ENCODE data around the gene PDLIM1.

PDLIM1 gene

GRCh38 chr10:95250856-95251255 is 39.9 kb downstream of the PDLIM1 start (continued):
- TF ChIP-seq TSHZ2 (CRISPR knock-in tag; IDR thresholded peaks at IDR 0.05) = no peak
- TF ChIP-seq ZNF70 (CRISPR knock-in tag; IDR thresholded peaks at IDR 0.05) = no peak
- no peak for TF ChIP-seq ARNTL (CRISPR knock-in tag; IDR thresholded peaks at IDR 0.05; ENCODE audit: borderline replicate concordance, low read depth)
- TF ChIP-seq ZFP30 (CRISPR knock-in tag; IDR thresholded peaks at IDR 0.05) = no peak
- TF ChIP-seq ZFP3 (CRISPR knock-in tag; IDR thresholded peaks at IDR 0.05) = no peak
- TF ChIP-seq GLIS3 (CRISPR knock-in tag; IDR thresholded peaks at IDR 0.05) = no peak
- TF ChIP-seq ISL1 (CRISPR knock-in tag; IDR thresholded peaks at IDR 0.05) = no peak
- no peak for TF ChIP-seq ZNF565 (CRISPR knock-in tag; conservative IDR thresholded peaks at IDR 0.05; ENCODE audit: low read depth)

- no peak for ATAC-seq
- TF ChIP-seq ZNF565 (CRISPR knock-in tag; conservative IDR thresholded peaks at IDR 0.05; ENCODE audit: low read depth) (no peak), RARB (CRISPR knock-in tag; IDR thresholded peaks at IDR 0.05) (no peak), CSRNP3 (CRISPR knock-in tag; IDR thresholded peaks at IDR 0.05) (no peak), PATZ1 (CRISPR knock-in tag; IDR thresholded peaks at IDR 0.05; ENCODE audit: borderline replicate concordance) (no peak)
Observed at GRCh38 chr10:95249467-95249866, 41.3 kb downstream of the PDLIM1 start.

- no peak for ATAC-seq
- TF ChIP-seq CSDC2 (CRISPR knock-in tag; IDR thresholded peaks at IDR 0.05) = no peak
- no peak for TF ChIP-seq GLIS3 (CRISPR knock-in tag; IDR thresholded peaks at IDR 0.05)
- no peak for TF ChIP-seq CREB5 (CRISPR knock-in tag; IDR thresholded peaks at IDR 0.05; ENCODE audit: low read depth)
- no peak for TF ChIP-seq POU6F1 (CRISPR knock-in tag; IDR thresholded peaks at IDR 0.05; ENCODE audit: borderline replicate concordance, low read depth)
- TF ChIP-seq CSRNP3 (CRISPR knock-in tag; IDR thresholded peaks at IDR 0.05) = no peak
- TF ChIP-seq ZFP30 (CRISPR knock-in tag; IDR thresholded peaks at IDR 0.05) = no peak
- TF ChIP-seq OSR1 (CRISPR knock-in tag; IDR thresholded peaks at IDR 0.05) = no peak
- TF ChIP-seq ZNF565 (CRISPR knock-in tag; conservative IDR thresholded peaks at IDR 0.05; ENCODE audit: low read depth) = no peak
- no peak for TF ChIP-seq ZNF70 (CRISPR knock-in tag; IDR thresholded peaks at IDR 0.05)
- TF ChIP-seq ZFP3 (CRISPR knock-in tag; IDR thresholded peaks at IDR 0.05) = no peak
- TF ChIP-seq RARB (CRISPR knock-in tag; IDR thresholded peaks at IDR 0.05) = no peak
- TF ChIP-seq ESRRG (CRISPR knock-in tag; IDR thresholded peaks at IDR 0.05) = no peak
- no peak for TF ChIP-seq TSHZ2 (CRISPR knock-in tag; IDR thresholded peaks at IDR 0.05)
- no peak for TF ChIP-seq PPARA (CRISPR knock-in tag; IDR thresholded peaks at IDR 0.05; ENCODE audit: borderline replicate concordance)
- TF ChIP-seq ISL1 (CRISPR knock-in tag; IDR thresholded peaks at IDR 0.05) = no peak
- no peak for TF ChIP-seq SNAI2 (CRISPR knock-in tag; IDR thresholded peaks at IDR 0.05)
- no peak for TF ChIP-seq TOX (CRISPR knock-in tag; IDR thresholded peaks at IDR 0.05; ENCODE audit: borderline replicate concordance)
- no peak for TF ChIP-seq TCF4 (CRISPR knock-in tag; IDR thresholded peaks at IDR 0.05; ENCODE audit: borderline replicate concordance)
- TF ChIP-seq PATZ1 (CRISPR knock-in tag; IDR thresholded peaks at IDR 0.05; ENCODE audit: borderline replicate concordance) = no peak
- TF ChIP-seq ZC3H10 (CRISPR knock-in tag; IDR thresholded peaks at IDR 0.05) = no peak
Observed at GRCh38 chr10:95248989-95249388, 41.8 kb downstream of the PDLIM1 start.
